ENCODE measurements around the gene UBE2G1.
"Not testable (repeated sequence)": the region's sequence is repeated elsewhere in the genome, so short reads cannot be mapped to it uniquely, and the experiment has no call there.

Gene UBE2G1

GRCh38 chr17:4375039-4375748, 8.7 kb upstream of the UBE2G1 start:
- no peak for DNase-seq

GRCh38 chr17:4369557-4370230, 3.2 kb upstream of the UBE2G1 start:
- DNase-seq = no peak

GRCh38 chr17:4368341-4368740, 1.9 kb upstream of the UBE2G1 start:
- DNase-seq = no peak

- DNase-seq = not testable (repeated sequence)
These were observed 702 bp upstream of the UBE2G1 start for GRCh38 chr17:4367177-4367576.

- no peak for DNase-seq
These were observed 698 bp downstream of the UBE2G1 start for GRCh38 chr17:4365628-4366326.

GRCh38 chr17:4365103-4365627, 1.3 kb downstream of the UBE2G1 start:
- peak; percentile 94 for DNase-seq

- no peak for DNase-seq
These were observed 1.8 kb downstream of the UBE2G1 start for GRCh38 chr17:4364622-4365041.

GRCh38 chr17:4362141-4362540, 4.3 kb downstream of the UBE2G1 start:
- DNase-seq = no peak

GRCh38 chr17:4358154-4358553, 8.3 kb downstream of the UBE2G1 start:
- DNase-seq = no peak

- no peak for DNase-seq
These were observed 8.8 kb downstream of the UBE2G1 start for GRCh38 chr17:4357671-4358070.

GRCh38 chr17:4357030-4357628, 9.3 kb downstream of the UBE2G1 start:
- DNase-seq = no peak

- DNase-seq = no peak
These were observed 11.5 kb downstream of the UBE2G1 start for GRCh38 chr17:4354862-4355514.

- no peak for DNase-seq
These were observed 12.3 kb downstream of the UBE2G1 start for GRCh38 chr17:4354206-4354605.

- not testable (repeated sequence) for DNase-seq
These were observed 16.3 kb downstream of the UBE2G1 start for GRCh38 chr17:4350214-4350613.

GRCh38 chr17:4345581-4346252, 20.8 kb downstream of the UBE2G1 start:
- no peak for DNase-seq

GRCh38 chr17:4344926-4345325, 21.5 kb downstream of the UBE2G1 start:
- DNase-seq = no peak

GRCh38 chr17:4342535-4342934, 23.9 kb downstream of the UBE2G1 start:
- DNase-seq = no peak

GRCh38 chr17:4341616-4341977, 24.9 kb downstream of the UBE2G1 start:
- DNase-seq = no peak

- no peak for DNase-seq
These were observed 25.4 kb downstream of the UBE2G1 start for GRCh38 chr17:4340914-4341615.

GRCh38 chr17:4334776-4335584, 31.5 kb downstream of the UBE2G1 start:
- DNase-seq = no peak

- no peak for DNase-seq
These were observed 32.1 kb downstream of the UBE2G1 start for GRCh38 chr17:4334332-4334731.

All from fibroblast of upper back skin (primary cell).